ENCODE results near the gene BTBD3.

- TF ChIP-seq, protein P1, sequence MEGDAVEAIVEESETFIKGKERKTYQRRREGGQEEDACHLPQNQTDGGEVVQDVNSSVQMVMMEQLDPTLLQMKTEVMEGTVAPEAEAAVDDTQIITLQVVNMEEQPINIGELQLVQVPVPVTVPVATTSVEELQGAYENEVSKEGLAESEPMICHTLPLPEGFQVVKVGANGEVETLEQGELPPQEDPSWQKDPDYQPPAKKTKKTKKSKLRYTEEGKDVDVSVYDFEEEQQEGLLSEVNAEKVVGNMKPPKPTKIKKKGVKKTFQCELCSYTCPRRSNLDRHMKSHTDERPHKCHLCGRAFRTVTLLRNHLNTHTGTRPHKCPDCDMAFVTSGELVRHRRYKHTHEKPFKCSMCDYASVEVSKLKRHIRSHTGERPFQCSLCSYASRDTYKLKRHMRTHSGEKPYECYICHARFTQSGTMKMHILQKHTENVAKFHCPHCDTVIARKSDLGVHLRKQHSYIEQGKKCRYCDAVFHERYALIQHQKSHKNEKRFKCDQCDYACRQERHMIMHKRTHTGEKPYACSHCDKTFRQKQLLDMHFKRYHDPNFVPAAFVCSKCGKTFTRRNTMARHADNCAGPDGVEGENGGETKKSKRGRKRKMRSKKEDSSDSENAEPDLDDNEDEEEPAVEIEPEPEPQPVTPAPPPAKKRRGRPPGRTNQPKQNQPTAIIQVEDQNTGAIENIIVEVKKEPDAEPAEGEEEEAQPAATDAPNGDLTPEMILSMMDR (IDR thresholded peaks at IDR 0.05), result no peak
- TF ChIP-seq POLR2A (IDR thresholded peaks at IDR 0.05) (no peak), POLR2AphosphoS5 (IDR thresholded peaks at IDR 0.05) (no peak)
Observed at GRCh38 chr20:11894062-11894461, 23.6 kb upstream of the BTBD3 start.
